HUES48 (cell line): ENCODE measurements around the gene CEP350.
"Not testable (repeated sequence)": the region's sequence is repeated elsewhere in the genome, so short reads cannot be mapped to it uniquely, and the experiment has no call there.

Source experiments
- H3K27ac ChIP-seq: one replicate; pipeline ENCODE4 v1.7.0; 2013; ENCODE audit warnings: low read depth, low read length, inconsistent platforms
- H3K27me3 ChIP-seq: 2 replicates; pipeline ENCODE4 v1.6.1; 2013; ENCODE audit warnings: mild to moderate bottlenecking, low read length; ENCODE audit not compliant: control insufficient read depth, insufficient read depth
- H3K36me3 ChIP-seq: 2 replicates; pipeline ENCODE4 v1.6.1; 2013; ENCODE audit warnings: low read length; ENCODE audit not compliant: control insufficient read depth, insufficient read depth
- H3K4me1 ChIP-seq: 2 replicates; pipeline ENCODE4 v1.6.1; 2013; ENCODE audit warnings: mild to moderate bottlenecking, low read length; ENCODE audit not compliant: control insufficient read depth, insufficient read depth
- H3K4me3 ChIP-seq: 2 replicates; pipeline ENCODE4 v1.5.1; 2013; ENCODE audit warnings: mild to moderate bottlenecking, low read depth, low read length
- H3K9ac ChIP-seq: 2 replicates; pipeline ENCODE4 v1.6.1; 2013; ENCODE audit warnings: mild to moderate bottlenecking, low read depth, low read length, moderate library complexity
- H3K9me3 ChIP-seq: 2 replicates; pipeline ENCODE4 v1.6.1; 2013; ENCODE audit warnings: low read length; ENCODE audit not compliant: control insufficient read depth, insufficient read depth

The CEP350 gene

GRCh38 chr1:179995576-179995975, 41.0 kb downstream of the CEP350 start:
- H3K36me3 ChIP-seq = peaks cover 38% of the 10 kb centered on the region
- no peak overlapping the region for H3K4me3 ChIP-seq
- H3K27ac ChIP-seq = no peak overlapping the region
- no peaks in the 10 kb centered on the region for H3K9me3 ChIP-seq
- H3K9ac ChIP-seq = no peak overlapping the region
- no peaks in the 10 kb centered on the region for H3K27me3 ChIP-seq
- no peaks in the 10 kb centered on the region for H3K4me1 ChIP-seq

- no peak overlapping the region for H3K9ac ChIP-seq
- H3K4me1 ChIP-seq = no peaks in the 10 kb centered on the region
- H3K36me3 ChIP-seq = peaks cover 40% of the 10 kb centered on the region
These were observed 41.5 kb downstream of the CEP350 start for GRCh38 chr1:179996099-179996498.

GRCh38 chr1:180000575-180000974, 46.0 kb downstream of the CEP350 start:
- H3K36me3 ChIP-seq = peaks cover 28% of the 10 kb centered on the region
- H3K9ac ChIP-seq = no peak overlapping the region
- H3K4me1 ChIP-seq = no peaks in the 10 kb centered on the region
- H3K9me3 ChIP-seq = no peaks in the 10 kb centered on the region
- no peaks in the 10 kb centered on the region for H3K27me3 ChIP-seq
- no peak overlapping the region for H3K4me3 ChIP-seq
- H3K27ac ChIP-seq = no peak overlapping the region

More at GRCh38 chr1:179996099-179996498, 41.5 kb downstream of the CEP350 start:
- Histone ChIP-seq H3K9me3 (no peaks in the 10 kb centered on the region), H3K27ac (no peak overlapping the region), H3K4me3 (no peak overlapping the region), H3K27me3 (no peaks in the 10 kb centered on the region)

- H3K27me3 ChIP-seq = no peaks in the 10 kb centered on the region
- no peak overlapping the region for H3K4me3 ChIP-seq
- no peak overlapping the region for H3K27ac ChIP-seq
- H3K36me3 ChIP-seq = peaks cover 28% of the 10 kb centered on the region
- H3K9me3 ChIP-seq = no peaks in the 10 kb centered on the region
- no peak overlapping the region for H3K9ac ChIP-seq
- H3K4me1 ChIP-seq = no peaks in the 10 kb centered on the region
These were observed 47.8 kb downstream of the CEP350 start for GRCh38 chr1:180002437-180002836.

- Histone ChIP-seq H3K9me3 (no peaks in the 10 kb centered on the region), H3K27me3 (no peaks in the 10 kb centered on the region), H3K9ac (no peak overlapping the region), H3K4me3 (no peak overlapping the region), H3K27ac (no peak overlapping the region), H3K4me1 (no peaks in the 10 kb centered on the region), H3K36me3 (peaks cover 28% of the 10 kb centered on the region)
These were observed 48.6 kb downstream of the CEP350 start for GRCh38 chr1:180003026-180003695.

- not testable (repeated sequence) for H3K4me3 ChIP-seq, H3K9ac ChIP-seq
These were observed 52.2 kb downstream of the CEP350 start for GRCh38 chr1:180006762-180007161.

GRCh38 chr1:180020017-180020416, 65.4 kb downstream of the CEP350 start:
- no peaks in the 10 kb centered on the region for H3K4me1 ChIP-seq
- H3K27me3 ChIP-seq = no peaks in the 10 kb centered on the region
- peaks cover 92% of the 10 kb centered on the region for H3K36me3 ChIP-seq
- H3K27ac ChIP-seq = no peak overlapping the region
- no peak overlapping the region for H3K9ac ChIP-seq
- no peaks in the 10 kb centered on the region for H3K9me3 ChIP-seq
- no peak overlapping the region for H3K4me3 ChIP-seq

More at GRCh38 chr1:180006762-180007161, 52.2 kb downstream of the CEP350 start:
- H3K4me1 ChIP-seq, H3K9me3 ChIP-seq, H3K27me3 ChIP-seq, H3K27ac ChIP-seq: not testable (repeated sequence)
- peaks cover 17% of the 10 kb centered on the region for H3K36me3 ChIP-seq

GRCh38 chr1:180026556-180026955, 71.9 kb downstream of the CEP350 start:
- Histone ChIP-seq H3K36me3 (peaks cover 57% of the 10 kb centered on the region), H3K9ac (no peak overlapping the region), H3K4me1 (no peaks in the 10 kb centered on the region), H3K27me3 (no peaks in the 10 kb centered on the region), H3K27ac (no peak overlapping the region), H3K9me3 (no peaks in the 10 kb centered on the region), H3K4me3 (no peak overlapping the region)

- Histone ChIP-seq H3K27me3 (no peaks in the 10 kb centered on the region), H3K36me3 (peaks cover 44% of the 10 kb centered on the region), H3K4me1 (no peaks in the 10 kb centered on the region), H3K4me3 (no peak overlapping the region), H3K9ac (no peak overlapping the region), H3K27ac (no peak overlapping the region), H3K9me3 (no peaks in the 10 kb centered on the region)
These were observed 73.4 kb downstream of the CEP350 start for GRCh38 chr1:180027949-180028445.

GRCh38 chr1:180028864-180029263, 74.3 kb downstream of the CEP350 start:
- Histone ChIP-seq H3K4me1 (no peaks in the 10 kb centered on the region), H3K4me3 (no peak overlapping the region), H3K27me3 (no peaks in the 10 kb centered on the region), H3K9me3 (no peaks in the 10 kb centered on the region), H3K36me3 (peaks cover 41% of the 10 kb centered on the region), H3K9ac (no peak overlapping the region), H3K27ac (no peak overlapping the region)

- no peaks in the 10 kb centered on the region for H3K9me3 ChIP-seq
- no peak overlapping the region for H3K4me3 ChIP-seq
- peaks cover 41% of the 10 kb centered on the region for H3K36me3 ChIP-seq
- H3K27ac ChIP-seq = no peak overlapping the region
- H3K4me1 ChIP-seq = no peaks in the 10 kb centered on the region
- H3K27me3 ChIP-seq = no peaks in the 10 kb centered on the region
- no peak overlapping the region for H3K9ac ChIP-seq
These were observed 75.0 kb downstream of the CEP350 start for GRCh38 chr1:180029524-180030135.
